NCI-H524 treated with DMSO at 0.1 percent for 48 hours (cell line): ENCODE measurements around the gene NAA25.
"Not testable (repeated sequence)": the region's sequence is repeated elsewhere in the genome, so short reads cannot be mapped to it uniquely, and the experiment has no call there.

Experiments
- DNase-seq: peaks from one replicate; lab custom pipeline; 2025; lab: John Stamatoyannopoulos, UW

The NAA25 gene

DNA sequence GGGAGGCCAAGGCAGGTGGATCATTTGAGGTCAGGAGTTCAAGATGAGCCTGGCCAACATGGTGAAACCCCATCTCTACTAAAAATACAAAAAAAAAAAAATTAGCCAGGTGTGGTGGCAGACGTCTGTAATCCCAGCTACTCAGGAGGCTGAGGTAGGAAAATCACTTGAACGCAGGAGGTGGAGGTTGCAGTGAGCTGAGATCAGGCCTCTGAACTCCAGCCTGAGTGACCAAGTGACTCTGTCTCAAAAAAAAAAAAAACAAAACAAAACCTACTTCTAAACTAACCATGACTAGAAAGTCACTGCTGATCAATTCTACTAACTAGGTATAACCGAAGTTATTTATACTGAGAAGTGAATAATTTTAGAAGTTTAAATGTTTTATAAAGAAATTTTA, 99.0 kb downstream of the NAA25 start:
- not testable (repeated sequence) for DNase-seq

DNA sequence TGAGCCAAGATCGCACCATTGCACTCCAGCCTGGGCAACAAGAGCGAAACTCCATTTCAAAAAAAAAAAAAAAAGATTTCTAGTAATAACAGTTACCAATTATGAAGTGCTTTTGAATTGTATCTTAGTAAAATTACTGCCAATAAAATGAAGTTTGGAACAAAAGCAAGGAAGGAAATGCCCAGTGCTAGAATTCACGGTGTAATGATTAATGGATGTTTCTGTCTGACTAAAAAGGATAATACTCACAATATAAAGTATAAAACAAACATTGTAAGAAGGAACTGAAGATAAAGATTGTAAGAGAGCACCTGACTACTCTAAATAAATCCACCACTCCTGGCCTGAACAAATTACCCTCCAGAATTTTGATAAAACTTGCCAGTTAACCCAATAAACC, 99.7 kb downstream of the NAA25 start:
- DNase-seq, result no peak

DNA sequence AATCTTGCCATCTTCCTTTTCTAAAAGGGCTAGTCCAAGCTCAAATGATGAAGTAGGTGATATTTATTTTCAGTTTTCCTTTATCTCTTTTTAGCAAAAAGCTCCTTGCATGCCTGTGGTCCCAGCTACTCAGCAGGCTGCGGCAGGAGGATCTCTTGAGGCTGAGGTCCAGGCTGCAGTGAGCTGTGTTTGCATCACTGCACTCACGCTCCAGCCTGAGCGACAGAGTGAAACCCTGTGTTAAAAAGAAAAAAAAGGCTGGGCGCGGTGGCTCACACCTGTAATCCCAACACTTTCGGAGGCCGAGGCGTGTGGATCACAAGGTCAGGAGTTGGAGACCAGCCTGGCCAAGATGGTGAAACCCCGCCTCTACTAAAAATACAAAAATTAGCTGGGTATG, 100.6 kb downstream of the NAA25 start:
- no peak for DNase-seq

DNA sequence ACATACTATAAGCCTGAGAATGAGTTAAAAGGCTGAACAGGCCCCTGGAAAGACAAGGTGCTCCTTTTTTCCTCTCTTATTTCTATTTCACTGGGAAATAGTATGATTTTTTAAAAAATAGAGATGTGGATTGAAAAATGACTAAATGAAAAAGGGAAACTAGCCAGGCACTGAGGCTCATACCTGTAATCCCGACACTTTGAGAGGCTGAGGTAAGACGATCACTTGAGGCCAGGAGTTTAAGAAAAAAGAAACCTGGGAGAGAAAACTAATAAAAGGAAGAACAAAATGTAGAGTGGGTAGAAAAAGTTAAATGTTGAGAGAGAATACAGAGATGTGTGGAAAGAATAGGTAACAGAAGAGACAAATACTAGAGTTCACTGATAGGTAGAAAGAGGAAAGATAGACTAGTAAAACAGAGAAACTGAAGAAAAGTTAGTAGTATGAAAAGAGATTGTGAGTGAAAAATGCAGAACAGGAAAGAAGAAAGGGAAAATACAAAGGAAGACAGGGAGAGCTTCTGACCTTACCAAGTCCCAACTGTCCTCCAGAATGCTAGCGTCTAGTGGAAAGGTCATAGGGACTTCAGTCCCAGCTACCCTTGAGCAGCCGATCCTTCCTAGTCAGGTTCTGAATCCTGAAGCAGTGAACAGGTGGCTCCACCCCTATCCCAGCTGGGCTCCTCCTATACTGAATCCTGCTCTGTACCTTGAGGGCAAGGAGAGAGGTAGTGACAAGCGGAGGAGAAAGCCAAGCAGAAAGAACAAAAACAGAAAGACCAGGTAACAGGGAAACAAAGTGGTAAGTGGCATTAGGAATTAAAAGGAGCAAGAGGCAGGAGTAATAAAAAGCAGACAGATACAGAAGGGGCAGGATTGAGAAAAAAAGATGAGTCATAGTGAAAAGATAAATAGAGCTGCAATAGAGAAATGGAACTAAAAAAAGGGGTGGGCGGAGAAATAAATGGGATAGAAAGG, 102.9 kb downstream of the NAA25 start:
- DNase-seq, result no peak

DNA sequence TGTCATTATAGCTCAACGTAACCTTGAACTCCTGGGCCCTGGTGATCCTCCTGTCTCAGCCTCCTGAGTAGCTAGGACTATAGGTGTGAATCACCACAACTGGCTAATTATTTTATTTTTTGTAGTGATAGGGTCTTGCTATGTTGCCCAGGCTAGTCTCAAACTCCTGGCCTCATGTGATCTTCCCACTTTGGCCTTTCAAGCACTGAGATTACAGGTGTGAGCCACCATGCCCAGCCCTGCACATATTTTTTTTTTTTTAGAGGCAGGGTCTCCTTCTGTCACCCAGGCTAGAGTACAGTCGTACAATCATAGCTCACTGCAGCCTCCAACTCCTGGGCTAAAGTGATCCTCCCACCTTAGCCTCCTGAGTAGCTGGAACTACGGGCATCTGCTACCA, 104.5 kb downstream of the NAA25 start:
- DNase-seq, result no peak

DNA sequence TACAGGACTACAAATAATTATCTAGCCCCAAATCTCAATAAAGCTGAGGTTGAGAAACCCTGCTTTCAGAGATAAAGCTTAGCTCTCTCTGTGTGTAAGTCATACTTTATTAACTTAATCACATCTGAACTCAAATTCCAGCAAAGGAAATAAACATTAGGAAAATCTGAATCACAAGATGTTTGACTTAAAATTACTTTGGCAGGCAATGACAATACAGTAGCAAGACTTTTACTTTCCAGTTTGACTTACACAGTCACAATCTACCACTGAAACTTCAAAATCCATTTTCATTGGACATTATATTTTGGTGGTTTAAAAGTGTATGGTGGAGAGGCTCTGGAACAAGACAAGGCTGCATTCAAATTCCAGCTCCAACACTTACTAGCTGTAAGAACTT, 107.0 kb downstream of the NAA25 start:
- no peak for DNase-seq

DNA sequence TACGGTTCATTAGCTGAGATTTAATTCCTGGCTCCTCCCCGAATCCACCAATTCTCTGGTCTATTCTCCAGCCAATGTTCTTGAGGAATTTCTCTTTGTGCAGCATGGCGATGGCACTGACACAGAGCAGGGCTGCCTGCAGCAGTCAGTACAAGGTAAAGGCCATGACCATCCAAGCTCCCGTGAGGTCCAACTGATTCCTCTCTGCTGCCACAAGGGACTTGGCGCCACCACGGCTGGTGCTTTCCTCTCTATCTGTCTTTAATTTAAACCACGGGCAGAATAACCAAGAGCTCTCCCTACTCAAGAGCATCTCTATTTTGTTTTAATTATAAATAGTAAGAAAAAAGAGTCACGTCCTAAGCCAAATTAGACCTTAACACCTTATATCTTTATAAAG, 107.8 kb downstream of the NAA25 start:
- DNase-seq, result no peak

DNA sequence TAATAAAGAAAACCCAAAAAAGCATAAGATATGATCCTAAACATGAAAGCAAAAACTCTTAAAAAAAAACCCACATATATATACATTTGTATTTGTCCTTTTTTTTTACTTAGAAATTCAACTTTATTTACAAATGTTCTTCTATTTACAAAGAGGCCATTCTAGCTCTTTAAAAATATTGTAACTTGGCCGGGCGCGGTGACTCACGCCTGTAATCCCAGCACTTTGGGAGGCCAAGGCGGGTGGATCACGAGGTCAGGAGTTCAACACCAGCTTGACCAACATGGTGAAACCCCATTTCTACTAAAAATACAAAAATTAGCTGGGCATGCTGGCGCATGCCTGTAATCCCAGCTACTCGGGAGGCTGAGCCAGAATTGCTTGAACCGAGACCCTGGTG, 109.5 kb downstream of the NAA25 start:
- not testable (repeated sequence) for DNase-seq

DNA sequence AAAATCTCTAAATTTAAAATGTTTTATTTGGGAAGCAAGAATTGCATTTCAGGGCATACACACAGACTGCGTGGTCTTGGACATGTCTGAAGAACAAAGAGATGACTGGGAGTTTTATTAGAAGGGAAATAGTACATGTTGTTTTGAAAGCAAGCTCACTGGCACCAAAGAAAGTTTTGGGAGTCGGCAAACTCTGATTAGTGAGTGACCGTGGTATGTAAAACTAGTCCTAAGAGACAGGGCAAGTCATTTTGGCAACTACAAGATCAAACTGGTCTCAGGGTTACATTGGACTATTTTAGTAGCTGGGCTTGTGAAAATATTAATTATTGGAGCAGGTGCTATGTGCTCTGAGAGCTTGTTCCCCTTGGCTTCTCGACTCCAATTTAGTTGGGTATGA, 110.6 kb downstream of the NAA25 start:
- DNase-seq, result no peak

DNA sequence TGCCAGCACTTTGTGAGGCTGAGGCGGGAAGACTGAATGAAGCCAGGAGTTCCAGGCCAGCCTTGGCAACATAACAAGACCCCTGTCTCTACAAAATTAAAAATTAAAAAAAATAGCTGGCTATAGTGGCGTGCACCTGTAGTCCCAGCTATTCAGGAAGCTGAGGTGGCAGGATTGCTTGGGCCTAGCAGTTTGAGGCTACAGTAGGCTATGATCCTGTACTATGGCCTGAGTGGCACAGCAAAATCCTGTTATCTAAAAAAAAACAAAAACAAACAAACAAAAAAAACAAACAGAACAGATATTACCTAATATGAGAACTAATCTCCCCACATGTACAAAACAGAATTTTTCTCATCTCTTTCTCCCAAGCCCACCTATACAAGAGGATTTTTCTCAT, 111.3 kb downstream of the NAA25 start:
- DNase-seq, result no peak

DNA sequence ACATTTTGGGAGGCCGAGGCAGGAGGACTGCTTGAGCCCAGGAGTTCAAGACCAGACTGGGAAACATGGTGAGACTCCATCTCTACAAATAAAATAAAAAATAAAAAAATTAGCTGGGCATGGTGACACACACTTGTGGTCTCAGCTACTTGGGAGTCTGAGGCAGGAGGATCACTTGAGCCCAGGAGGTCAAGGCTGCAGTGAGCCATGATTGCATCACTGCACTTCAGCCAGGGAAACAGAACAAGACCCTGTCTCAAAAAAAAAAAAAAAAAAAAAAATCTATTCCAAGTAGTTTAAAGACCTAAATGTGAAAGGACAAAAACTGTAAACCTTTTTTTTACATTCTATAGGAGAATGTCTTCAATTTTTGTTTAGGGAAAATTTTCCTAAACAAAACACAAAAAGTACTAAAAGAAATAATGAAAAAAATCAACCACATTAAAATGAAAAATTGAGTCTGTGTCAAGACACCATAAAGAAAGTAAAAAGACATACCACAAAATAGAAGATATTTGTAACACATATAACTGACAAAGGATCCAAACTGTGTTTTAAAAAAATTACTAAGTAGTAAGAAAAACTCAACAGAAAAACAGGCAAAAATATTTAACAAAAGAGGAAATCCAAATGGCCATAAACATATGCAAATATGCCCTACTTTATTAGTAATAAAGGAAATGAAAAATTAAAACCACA, 112.7 kb downstream of the NAA25 start:
- no peak for DNase-seq

DNA sequence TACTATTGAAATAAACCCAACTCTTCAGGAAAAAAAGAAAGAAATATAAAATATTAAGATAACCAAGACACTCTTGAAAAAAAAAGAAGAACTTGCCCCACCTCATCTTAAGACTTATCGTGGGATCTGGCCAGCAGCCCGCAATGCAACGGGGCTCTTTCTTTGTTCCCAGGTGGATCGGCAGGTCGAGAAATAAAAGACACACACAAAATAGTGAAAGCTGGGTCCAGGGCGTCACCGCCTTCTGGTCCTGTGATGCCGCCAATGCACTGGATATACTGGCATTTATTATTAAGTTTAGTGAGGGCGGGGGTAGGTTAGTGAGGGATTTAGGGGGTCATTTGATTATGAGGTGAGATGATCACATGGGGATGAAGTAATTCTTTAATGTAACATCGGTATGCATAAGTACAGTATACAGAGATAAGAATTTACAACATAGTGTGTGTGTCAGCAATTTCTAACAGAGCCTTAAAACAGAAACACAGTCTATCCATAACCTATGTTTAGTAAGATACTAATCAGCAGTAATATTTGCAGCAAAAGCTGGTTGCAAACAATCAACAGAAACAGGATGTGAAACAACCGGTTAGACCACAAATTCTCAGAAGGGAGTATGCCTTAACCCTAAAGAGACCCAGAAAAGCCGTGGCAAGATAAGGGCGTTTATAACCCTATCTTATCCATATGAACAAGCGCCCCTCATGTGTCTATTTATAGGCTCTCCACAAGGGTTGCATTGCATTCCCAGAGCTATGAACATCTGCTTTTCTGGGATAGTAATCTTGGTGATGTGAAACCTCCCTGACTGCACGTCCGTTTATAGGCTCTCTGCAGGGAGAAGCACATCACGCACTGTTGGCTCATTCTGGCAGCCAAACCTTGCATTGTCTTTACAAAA, 114.1 kb downstream of the NAA25 start:
- not testable (repeated sequence) for DNase-seq

DNA sequence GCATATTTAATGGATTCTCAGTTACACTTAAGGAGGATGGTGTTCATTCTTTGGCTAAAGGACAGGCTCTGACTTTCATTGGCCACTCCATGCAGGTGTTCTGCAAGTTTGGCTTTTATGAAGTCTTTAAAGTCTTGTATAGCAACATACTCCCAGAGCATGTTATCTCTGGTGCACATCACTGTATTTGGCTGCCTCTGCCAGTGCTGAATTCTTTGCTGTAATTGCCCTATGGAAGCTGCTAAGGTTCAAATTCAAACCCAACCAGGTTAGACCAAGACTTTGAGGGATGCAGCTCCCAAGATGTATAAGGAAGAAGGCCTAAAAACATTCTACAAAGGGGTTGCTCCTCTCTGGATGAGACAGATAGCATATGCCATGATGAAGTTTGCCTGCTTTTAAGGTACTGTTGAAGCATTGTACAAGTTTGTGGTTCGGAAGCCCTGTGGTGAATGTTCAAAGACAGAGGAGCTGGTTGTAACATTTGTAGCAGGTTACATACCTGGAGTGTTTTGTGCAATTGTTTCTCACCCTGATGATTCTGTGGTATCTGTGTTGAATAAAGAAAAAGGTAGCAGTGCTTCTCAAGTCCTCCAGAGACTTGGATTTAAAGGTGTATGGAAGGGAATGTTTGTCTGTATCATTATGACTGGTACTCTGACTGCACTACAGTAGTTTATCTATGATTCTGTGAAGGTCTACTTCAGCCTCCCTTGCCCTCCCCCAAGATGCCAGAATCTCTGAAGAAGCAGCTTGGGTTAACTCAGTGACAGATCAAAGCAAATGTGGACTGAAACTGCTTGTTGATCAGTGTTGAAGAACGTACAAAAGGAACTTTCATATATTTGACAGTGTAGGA, 115.1 kb downstream of the NAA25 start:
- DNase-seq, result no peak

DNA sequence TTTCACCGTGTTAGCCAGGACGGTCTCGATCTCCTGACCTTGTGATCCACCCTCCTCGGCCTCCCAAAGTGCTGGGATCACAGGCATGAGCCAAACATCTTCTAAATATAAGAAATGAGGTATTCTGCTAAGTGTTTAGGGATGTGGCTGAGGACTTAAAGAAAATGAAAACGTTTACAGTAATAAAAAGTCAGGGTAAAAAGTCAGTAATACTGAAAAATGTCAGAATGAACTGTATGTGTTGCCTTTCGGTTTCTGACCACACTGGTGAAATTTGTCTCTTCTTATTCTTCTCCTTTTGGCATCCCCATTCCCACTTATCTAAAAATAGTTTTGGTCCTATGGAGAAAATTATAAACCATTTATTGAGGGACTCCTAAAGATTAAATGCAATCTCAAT, 116.1 kb downstream of the NAA25 start:
- no peak for DNase-seq

DNA sequence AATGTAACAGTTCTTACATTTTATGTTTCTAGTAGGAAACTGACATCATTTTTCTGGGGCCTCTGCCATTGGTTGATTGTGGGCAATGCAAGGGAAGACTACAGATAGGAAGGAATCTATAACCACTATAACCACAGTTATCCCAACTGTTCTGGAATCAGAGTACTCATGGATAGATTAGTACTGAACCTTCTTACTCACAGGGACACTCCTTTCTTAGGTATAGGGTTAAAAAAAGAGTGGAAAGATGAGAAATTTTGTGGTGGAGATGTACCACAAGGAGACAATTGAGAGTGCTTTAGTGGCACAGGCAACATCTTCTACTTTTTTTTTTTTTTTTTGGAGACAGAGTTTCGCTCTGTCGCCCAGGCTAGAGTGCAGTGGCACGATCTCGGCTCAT, 116.6 kb downstream of the NAA25 start:
- DNase-seq, result no peak

DNA sequence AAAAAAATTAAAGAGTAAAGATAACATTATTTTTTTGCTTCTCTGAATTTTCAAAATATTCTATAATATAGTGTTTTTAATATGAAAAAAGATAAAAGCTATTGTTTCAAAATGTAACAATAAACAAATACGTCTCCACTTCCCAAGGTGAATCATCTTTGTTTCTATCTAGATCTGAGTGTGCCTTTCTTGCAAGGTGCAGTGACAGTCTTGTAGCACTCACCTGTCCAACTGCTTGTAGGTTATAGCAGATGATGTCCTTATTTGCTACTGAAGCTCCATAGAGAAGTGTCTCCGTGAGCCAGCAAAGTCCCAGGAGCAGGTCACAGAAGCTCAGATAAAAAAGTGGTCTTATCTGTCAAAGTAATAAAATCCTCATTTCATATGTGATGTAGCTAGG, 117.0 kb downstream of the NAA25 start:
- no peak for DNase-seq

DNA sequence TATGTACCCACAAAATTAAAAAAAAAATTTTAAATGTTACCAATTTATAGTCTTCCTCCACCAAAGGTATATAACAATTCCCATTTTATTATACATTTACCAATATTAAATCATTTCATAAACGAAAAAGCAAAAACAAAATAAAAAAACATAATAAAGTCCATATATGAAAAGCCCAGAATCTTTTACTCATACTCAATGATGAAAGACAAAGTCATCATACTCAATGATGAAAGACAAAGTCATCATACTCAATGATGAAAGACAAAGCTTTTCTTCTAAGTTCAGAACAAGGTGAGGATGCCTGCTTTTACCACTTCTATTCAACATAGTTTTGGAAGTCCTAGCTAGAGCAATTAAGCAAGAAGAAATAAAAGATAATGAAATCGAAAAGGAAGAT, 123.8 kb downstream of the NAA25 start:
- no peak for DNase-seq

DNA sequence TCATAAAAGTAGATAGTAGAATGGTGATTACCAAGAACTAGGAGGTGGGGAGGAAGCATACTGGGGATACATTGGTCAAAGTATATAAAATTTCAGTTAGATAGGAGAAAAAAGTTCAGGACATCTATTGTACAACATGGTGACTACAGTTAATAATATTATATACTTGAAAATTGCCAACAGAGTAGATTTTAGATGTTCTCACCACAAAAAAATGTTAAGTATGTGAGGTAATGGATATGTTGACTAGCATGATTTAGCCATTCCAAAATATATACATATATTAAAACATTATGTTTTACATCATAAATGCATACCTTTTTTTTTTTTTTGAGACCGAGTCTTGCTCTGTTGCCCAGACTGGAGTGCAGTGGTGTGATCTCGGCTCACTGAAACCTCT, 126.6 kb downstream of the NAA25 start:
- no peak for DNase-seq

DNA sequence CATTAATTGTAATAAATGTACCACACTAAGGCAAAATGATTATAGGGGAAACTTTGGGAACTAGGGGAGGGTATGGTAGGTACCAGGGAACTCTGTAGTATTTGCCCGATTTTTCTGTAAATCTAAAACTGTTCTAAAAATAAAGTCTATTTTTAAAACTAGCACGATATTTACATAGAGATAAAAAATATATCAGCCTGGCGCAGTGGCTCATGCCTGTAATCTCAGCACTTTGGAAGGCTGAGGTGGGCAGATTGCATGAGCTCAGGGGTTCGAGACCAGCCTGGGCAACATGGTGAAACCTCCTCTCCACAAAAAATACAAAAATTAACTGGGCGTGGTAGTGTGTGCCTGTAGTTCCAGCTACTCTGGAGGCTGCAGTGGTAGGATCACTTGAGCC, 128.0 kb downstream of the NAA25 start:
- no peak for DNase-seq

DNA sequence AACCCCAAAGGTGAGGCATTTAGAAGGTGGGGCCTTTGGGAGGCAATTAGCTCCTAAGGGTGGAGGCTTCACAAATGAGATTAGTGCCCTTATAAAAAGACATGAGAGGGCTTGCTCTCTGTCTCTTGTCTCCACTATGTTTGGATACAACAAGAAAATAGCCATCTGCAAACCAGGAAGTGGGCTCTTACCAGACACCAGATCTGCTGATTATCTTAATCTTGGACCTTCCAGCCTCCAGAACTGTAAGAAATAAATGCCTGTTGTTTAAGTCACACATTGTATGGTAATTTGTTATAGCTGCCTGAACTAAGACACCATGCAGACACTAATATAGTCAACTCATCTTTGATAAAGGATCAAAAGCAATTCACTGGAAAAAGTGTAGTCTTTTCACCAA, 130.0 kb downstream of the NAA25 start:
- DNase-seq, result no peak

DNA sequence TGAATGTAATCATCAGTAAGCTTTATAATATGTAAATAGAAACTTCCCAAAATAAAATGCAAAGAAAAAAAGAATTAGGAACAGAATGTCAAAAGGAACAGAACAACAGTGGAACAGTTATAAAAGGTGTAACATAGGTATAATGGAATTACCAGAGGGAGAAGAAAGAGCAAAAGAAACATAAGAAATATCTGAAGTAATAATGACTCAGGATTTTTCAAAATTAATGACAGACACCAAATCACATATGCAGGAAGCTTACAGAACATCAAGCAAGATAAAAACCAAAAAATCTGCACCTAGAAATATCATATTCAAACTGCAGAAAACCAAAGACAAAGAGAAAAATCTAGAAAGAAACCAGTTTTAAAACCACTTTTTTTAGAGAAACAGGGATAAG, 131.7 kb downstream of the NAA25 start:
- DNase-seq, result no peak
